GM18867 (cell line): ENCODE data around the gene NIPAL4.

Source experiments
- ATAC-seq: cut with Tn5 transposase; IDR thresholded peaks from one replicate; pipeline ENCODE4 v1.9.1; 2021; ENCODE audit warnings: mild to moderate bottlenecking, moderate library complexity; ENCODE audit not compliant: unreplicated experiment

NIPAL4 gene

GRCh38 chr5:157513182-157513581 is 53.2 kb downstream of the NIPAL4 start:
- ATAC-seq = no peak

- no peak for ATAC-seq
Observed at GRCh38 chr5:157514974-157515373, 55.0 kb downstream of the NIPAL4 start.

DNA sequence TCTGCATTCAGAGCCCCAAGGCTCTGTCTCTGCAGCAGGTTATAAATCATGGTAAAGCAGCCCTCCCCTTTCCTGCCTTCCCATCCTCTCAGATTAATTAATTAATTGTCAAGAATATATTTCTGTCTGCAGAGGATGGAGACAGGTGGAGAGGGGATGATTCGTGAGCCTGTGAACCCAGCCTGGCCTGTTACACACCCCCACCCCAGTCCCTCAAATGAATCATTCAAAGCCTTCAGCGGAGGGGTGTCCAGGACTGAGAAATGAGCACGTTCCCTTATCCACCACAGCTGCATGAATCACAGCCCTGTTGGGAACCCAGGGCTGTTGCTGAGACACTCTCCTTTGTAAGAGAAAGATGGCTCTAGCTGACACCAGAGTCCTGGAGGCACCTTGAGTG is 56.0 kb downstream of the NIPAL4 start:
- ATAC-seq = no peak

DNA sequence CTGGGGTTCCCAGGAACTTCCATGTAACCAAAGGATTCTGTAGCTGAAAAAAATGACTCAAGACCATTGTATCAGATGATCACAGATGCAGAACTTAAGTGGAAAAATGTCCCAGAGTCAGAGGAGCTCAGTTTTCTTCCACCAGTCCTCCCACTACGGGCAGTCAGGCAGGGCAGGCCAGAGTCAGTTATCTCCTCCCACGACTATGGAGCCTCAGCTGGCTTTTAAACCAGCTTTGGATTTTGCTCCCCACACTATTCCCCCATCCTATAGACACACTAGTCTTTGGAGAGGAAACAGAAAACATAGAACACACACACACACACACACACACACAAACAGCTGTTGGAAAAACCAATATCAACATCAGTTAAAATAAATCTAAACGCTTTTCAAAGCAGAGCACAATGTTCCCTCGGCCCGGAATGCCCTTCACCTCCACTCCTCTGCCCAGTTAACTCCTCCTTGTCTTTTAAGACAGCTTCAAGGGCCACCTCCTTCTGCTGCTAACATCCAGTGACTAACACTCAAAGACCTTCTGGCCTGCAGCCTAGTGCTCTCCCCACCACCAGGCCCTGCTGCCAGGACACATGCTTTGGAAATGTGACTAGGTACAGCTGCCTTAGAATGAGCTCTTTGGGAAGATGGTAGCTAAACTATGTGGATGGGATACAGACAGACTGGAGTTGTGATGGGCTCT is 56.8 kb downstream of the NIPAL4 start:
- ATAC-seq = no peak

DNA sequence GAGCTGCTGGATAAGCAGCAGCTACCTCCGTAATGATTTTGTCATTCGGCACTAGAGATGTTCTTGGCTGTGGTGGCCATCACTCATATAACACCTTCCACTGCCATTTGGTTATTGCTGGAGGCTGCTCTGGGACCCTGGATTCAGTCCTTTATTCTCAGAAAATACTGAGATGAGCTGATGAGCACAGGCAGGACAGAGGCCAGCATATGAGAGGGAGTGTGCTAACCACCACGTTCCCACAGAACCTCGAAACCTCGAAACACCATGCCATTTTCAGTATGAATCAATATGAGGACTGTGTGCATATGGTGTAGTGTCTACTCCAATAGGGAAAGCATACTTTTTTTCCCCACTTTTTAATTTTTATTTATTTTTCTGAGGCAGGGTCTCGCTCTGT is 59.0 kb downstream of the NIPAL4 start:
- ATAC-seq = peak; percentile 90

GRCh38 chr5:157519579-157520253 is 59.7 kb downstream of the NIPAL4 start:
- no peak for ATAC-seq

GRCh38 chr5:157520911-157521703 is 61.1 kb downstream of the NIPAL4 start:
- no peak for ATAC-seq

DNA sequence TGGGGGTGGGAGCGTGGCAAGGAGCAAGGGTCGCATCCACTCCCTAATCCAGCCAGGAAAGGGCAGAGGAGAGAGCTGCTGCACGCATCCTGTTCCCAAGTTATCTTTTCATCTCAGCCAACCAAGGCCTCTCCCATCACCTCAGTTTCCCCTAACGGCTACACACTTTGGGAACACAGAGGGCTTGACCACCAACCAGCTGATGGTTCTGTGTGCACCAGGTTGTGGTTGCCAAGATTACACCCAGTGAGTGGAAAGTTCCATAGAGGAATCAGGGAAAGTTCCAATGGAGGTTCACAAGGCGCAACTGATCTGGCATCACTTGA is 61.7 kb downstream of the NIPAL4 start:
- ATAC-seq = no peak

DNA sequence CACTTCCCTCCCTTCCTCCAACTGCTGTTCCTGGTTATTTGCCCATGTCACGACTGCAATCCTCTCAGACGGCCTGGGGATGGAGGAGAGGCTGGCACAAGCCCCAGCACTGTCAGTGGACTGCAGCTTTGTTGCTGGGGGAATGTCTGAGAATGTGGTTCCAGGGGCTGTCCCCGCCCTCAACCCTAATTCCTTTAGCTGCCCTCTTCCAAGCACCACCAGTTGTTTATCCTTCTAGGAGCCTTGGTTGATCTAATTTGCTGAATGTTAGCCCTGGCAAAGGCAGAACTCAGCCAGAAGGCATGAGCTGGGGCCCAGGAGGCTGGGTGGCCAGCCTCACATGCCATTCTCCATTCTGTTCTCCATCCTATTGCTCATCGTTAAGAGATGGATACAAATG is 64.0 kb downstream of the NIPAL4 start:
- ATAC-seq = no peak
